ENCODE measurements around the gene OPRM1. TPM values are rescaled to one million over a fixed set of nuclear protein-coding genes. Genes with fewer than 3 reads are reported as not detected.

Gene OPRM1
- total RNA-seq, 4 donors from 2014 or later = not detected

GRCh38 chr6:154266560-154267099 lies 227.6 kb downstream of the OPRM1 start:
- TF ChIP-seq CTCF (IDR thresholded peaks at IDR 0.05) = no peak
- DNase-seq (ENCODE audit: low spot score) (no peak), ATAC-seq (ENCODE audit: low FRiP score) (no peak)

GRCh38 chr6:154267508-154268106 lies 228.6 kb downstream of the OPRM1 start:
- DNase-seq (ENCODE audit: low spot score) (no peak), ATAC-seq (ENCODE audit: low FRiP score) (no peak)
- TF ChIP-seq CTCF (IDR thresholded peaks at IDR 0.05) = no peak

GRCh38 chr6:154268486-154268885 lies 229.4 kb downstream of the OPRM1 start:
- no peak for DNase-seq (ENCODE audit: low spot score)
- no peak for ATAC-seq (ENCODE audit: low FRiP score)
- no peak for TF ChIP-seq CTCF (IDR thresholded peaks at IDR 0.05)

GRCh38 chr6:154274168-154274567 lies 235.1 kb downstream of the OPRM1 start:
- ATAC-seq (ENCODE audit: low FRiP score) = no peak
- no peak for TF ChIP-seq CTCF (IDR thresholded peaks at IDR 0.05)
- no peak for DNase-seq (ENCODE audit: low spot score)

- DNase-seq (ENCODE audit: low spot score) (no peak), ATAC-seq (ENCODE audit: low FRiP score) (no peak)
- TF ChIP-seq CTCF (IDR thresholded peaks at IDR 0.05) = peak in 1 of 3 donors; percentile 7
Measured at GRCh38 chr6:154276810-154277628, 238.0 kb downstream of the OPRM1 start.

- no peak for TF ChIP-seq CTCF (IDR thresholded peaks at IDR 0.05)
- ATAC-seq (ENCODE audit: low FRiP score) (no peak), DNase-seq (ENCODE audit: low spot score) (no peak)
Measured at GRCh38 chr6:154277629-154278017, 238.6 kb downstream of the OPRM1 start.
